HG02798 (cell line): ENCODE measurements around the gene RPS6KA2.
A peak's percentile ranks its signal among the peaks of the same experiment; 100 is the strongest.

Experiments
- ATAC-seq: cut with Tn5 transposase; IDR thresholded peaks from one replicate; pipeline ENCODE4 v1.9.1; 2021; ENCODE audit warnings: mild to moderate bottlenecking; ENCODE audit not compliant: unreplicated experiment, poor library complexity

Gene RPS6KA2

GRCh38 chr6:166417285-166417691 is 209.8 kb downstream of the RPS6KA2 start:
- ATAC-seq = peak; percentile 29

- no peak for ATAC-seq
Measured at GRCh38 chr6:166415833-166416347, 211.2 kb downstream of the RPS6KA2 start.

DNA sequence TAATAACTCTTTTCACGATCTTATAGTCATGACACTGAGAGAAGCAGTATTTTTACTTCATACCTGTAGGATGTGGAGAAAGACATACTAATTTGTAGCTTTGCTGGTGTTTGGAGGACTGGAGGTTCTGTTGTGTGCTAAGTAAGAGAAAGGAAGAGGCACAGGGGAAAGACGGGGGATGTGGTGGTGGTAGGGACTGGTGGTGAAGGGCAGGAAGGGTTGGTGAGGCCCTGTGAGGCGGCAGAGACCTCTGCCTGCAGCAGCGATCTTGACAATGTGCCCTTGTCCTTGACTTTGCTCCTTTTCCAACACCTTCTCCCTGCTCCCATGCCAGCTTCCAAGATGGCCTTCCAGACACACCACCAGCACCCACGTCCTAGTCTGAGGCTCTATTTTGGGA is 211.7 kb downstream of the RPS6KA2 start:
- no peak for ATAC-seq

GRCh38 chr6:166413491-166413951 is 213.5 kb downstream of the RPS6KA2 start:
- ATAC-seq = no peak

DNA sequence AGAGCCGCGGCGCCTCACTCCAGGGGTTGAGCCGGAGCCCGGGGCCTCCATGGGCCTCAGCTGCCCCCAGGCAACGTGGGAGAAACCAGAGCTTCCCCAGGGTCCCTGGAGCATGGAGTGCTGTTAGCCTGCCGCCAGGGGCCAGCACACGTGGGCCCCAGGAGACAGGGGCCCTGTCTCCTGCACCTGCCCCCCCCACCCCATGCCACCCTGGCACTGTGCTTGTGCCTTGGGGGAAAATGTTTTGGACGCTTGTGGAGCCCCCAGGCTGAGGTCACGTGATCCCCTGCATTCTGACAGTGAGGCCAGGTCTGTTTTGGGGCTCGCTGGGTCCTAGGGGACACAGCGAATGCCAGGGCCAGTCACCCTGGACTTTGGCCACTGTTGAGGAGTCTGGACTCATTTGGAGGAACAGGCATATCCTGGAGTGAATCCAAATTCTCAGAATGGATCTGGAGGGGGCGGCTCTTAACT is 214.1 kb downstream of the RPS6KA2 start:
- no peak for ATAC-seq

- ATAC-seq = no peak
Measured at GRCh38 chr6:166412156-166412910, 214.7 kb downstream of the RPS6KA2 start.

DNA sequence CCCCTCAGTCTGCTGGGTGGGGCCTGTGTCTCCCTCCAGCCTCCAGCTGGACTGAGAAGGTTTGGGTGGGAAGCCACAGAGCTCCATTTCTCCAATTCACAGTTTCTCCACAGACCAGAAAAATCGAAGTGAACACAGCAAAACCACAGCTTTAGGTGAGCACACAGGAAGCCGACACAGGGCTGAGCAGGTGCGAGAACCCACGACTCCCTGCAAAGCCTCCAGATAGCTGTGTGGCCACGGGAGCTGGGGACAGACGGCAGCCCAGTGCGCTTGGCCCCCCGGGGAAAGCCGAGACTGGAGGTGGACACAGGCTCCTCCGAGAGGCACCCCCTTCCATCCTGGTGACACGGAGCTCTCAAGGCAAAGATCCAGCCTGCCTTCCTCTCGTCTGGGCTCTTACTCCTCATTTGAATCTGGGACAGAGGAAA is 215.3 kb downstream of the RPS6KA2 start:
- ATAC-seq = no peak

DNA sequence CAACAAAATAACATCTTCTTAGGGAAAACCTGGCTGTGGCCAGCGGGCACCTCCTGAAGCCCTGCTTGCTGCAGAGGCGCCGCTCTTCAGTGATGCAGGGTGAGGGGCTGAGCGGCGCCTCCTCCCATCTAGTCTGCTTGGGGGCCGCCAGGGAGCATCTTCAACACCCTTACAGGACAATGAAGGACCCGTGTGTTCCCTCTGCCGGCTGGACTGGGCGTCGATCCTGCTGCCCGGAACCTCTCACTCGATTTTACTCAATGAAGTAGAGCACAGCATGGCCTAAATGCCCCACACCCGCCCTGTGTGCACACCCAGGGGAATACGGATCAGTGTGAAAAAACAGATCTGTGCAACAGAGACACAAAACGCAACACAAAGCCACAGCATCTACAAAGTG is 215.8 kb downstream of the RPS6KA2 start:
- ATAC-seq = no peak

GRCh38 chr6:166410426-166410935 is 216.6 kb downstream of the RPS6KA2 start:
- no peak for ATAC-seq

DNA sequence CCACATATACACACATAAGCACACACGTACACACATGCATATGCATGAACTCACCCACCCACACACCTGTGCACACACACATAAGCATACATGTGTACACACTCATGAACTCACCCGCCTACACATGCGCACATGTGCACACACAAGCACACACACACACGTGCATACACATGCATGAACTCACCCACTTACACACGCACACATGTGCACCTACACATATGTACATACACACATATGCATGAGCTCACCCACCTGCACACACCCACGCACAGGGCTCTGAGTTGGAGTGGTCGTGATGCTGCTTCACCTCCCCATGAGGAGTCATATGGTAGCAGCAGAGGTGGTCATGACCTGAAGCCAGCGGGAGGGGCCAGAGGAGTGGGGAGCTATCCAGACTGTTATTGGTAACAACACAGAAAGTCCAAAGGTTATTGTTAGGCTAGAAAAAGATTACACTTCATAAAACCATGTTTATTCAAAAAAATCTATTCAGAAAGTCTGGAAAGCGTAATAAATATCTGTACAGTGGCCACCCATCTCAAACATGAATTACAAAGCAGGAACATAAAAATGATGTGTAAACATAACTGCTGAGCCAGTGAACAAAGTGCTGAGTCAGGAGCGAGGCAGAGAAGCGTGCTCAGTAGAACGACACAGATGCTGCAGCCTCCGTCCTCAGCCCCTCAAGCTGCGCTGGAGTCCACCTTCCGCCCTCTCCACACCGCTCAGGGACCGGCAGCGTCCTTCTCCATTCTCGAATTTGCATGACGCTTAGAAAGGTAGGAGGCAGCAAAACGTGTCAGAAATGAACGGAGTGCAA is 217.9 kb downstream of the RPS6KA2 start:
- ATAC-seq = no peak

DNA sequence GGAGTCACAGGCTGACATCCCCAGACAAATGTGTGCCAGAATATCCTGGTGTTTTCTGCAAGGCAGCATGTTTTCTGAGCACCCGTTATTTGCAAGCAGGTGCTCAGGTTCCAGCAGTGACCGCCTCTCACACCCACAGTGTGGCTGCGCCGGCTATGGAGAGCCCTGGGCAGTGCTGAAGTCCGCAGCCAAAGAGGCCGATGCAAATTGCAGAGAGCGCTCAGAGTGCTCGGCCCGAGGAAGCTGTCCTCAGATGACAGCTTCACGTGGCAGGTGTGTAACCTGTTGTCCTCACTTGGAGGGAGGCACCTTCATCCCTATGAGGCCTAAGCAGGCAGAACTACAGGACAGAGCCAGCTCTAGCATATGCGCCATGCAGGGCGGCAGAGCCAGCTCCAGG is 220.9 kb downstream of the RPS6KA2 start:
- no peak for ATAC-seq

DNA sequence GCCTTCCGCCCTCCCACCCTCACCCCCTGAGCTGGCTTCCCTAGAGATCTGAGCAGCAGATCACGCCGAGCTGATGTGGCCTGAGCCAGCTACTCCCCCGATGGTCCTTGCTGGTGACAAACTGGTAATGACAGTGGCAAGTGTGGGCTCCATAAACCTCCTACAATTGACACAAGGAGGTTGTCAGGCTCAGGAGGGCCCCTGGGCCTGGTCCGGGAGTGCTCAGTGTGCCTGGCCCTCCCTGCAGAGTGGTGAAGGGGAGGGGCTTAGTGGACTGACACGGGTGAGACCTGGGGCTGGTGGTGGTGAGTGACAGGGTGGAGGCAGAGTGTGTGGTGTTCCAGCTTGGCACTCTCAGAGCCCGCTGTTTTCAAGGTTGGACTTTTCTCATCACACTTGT is 221.7 kb downstream of the RPS6KA2 start:
- ATAC-seq = no peak

DNA sequence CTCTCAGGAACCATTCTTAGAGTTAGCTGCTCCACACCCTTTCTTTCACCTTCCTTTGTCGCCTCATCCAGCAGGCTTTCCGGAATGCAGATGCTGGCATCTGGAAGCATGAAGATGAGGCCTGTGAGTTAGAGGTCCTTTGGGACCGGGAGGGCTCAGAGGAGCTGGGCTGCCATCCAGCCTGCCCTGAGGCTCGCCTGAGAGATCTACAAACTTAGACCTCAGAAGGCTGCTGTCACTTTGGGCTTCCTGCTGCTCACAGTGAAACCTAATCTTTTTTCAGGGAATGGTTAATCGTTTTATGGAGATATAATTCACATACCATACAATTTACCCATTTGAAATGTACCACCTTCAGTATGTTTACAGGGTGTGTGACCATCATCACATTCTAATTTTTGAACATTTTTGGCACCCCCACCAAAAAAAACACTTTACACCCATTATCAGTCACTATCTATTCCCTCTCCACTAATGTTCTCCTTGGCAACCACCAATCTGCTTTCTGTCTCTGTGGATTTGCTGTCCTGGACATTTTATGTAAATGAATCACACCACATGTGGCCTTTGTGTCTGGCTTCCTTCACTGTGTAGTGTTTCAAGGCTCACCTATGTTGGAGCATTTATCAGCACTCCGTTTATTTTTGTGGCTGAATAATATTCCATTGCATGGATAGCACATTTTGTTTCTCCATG is 224.3 kb downstream of the RPS6KA2 start:
- no peak for ATAC-seq

DNA sequence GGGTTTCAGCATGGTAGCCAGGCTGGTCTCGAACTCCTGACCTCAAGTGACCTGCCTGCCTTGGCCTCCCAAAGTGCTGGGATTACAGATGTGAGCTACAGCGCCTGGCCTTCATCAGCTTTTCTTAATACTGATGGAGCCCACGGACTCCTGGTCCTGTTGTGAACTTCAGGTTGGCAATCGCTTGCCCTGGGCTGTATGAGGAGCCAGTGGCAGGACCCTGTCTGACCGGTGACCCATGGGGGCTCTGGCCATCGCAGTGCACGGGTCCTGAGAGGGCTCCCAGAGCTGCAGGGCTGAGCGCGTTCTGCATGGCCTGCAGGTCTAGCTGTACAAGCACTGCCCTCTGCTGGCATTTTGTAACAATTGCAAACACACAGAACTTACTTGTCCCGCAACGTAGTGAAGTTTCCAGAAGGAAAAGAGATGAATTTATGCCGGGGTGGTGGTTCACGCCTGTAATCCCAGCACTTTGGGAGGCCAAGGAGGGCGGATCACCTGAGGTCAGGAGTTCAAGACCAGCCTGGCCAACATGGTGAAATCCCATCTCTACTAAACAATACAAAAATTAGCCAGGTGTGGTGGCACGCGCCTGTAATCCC is 226.3 kb downstream of the RPS6KA2 start:
- peak; percentile 81 for ATAC-seq

DNA sequence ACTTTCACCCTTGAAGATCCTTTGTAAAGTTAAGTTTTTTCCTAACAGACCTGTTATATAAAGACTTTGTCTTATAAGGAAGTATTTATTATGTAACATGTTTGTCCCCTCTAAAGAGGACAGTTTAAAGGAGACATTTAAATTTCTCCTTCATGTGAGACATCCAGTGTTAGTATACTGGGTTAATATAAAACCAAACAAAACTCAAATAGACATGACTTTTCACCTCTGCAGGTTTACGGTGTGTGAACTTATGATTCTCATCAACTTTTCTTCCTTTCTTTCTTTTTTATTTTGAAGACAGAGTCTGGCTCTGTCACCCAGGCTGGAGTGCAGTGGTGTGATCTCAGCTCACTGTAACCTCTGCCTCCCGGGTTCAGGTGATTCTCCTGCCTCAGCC is 226.9 kb downstream of the RPS6KA2 start:
- no peak for ATAC-seq

DNA sequence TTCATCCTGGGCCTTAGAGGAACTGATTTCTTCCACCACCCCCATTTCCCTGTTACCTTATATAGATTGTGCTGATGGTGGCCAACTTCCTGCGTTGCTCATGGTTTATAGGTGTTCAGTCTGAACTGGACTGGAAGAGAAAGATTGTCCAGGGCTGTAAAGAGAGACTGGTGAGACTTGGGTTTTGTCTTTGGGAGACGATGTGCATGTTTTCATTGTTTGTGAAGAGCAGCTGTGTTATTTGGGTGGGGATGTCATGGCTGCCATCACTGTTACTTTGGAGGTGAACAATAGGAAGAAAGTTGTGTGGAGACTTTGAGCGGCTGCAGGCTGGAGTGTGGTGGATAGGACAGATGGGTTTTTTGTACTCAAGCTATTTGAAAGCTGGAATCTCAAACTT is 228.7 kb downstream of the RPS6KA2 start:
- no peak for ATAC-seq

GRCh38 chr6:166397849-166398248 is 229.2 kb downstream of the RPS6KA2 start:
- no peak for ATAC-seq

DNA sequence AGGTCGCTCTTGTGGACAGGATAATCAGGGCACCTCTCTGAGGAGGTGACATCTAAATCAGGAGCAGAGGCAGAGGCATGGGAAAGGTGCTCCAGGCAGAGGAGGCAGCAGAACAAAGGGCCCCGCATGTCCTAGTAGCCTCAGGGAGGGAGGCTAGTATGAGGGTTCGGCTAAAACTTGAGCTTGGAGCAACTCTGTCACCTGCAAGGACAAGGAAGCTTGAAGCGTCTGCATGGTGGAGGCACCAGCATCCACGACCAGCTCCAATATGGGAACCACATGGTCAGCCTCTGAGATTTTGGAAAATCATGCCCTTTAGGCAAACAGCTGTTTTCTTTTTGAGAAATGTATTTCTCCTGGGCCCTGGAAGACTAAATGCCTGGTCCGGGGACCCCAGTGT is 231.3 kb downstream of the RPS6KA2 start:
- ATAC-seq = no peak

- ATAC-seq = no peak
Measured at GRCh38 chr6:166395351-166395750, 231.7 kb downstream of the RPS6KA2 start.
